Measurements from ENCODE around the gene PTPRN2. TPM values are rescaled to one million over a fixed set of nuclear protein-coding genes. Genes with fewer than 3 reads are reported as not detected.

The PTPRN2 gene
- total and polyA plus RNA-seq, 3 experiments from 2014 or later, result 0.33 to 1.2 (median 0.42) TPM

- Mint-ChIP-seq H3K27me3 (peaks cover 0 to 2% of the 10 kb centered on the region in 2 donors), H3K36me3 (no peaks in the 10 kb centered on the region), H3K4me1 (no peaks in the 10 kb centered on the region), H3K27ac (no peak overlapping the region), H3K9me3 (peaks cover 0 to 4% (median 0%) of the 10 kb centered on the region in 5 donors), H3K4me3 (no peak overlapping the region)
- ChIA-PET POLR2A (no interaction called here), CTCF (no interaction called here)
- DNase-seq, result no peak
- Histone ChIP-seq H3K4me3 (ENCODE audit: low read length) (no peak overlapping the region), H3K9me3 (ENCODE audit: low read length) (no peaks in the 10 kb centered on the region), H3K4me1 (ENCODE audit: insufficient read depth, low read length) (no peaks in the 10 kb centered on the region), H3K27me3 (ENCODE audit: insufficient read depth, low read length, poor library complexity, severe bottlenecking) (no peaks in the 10 kb centered on the region), H3K27ac (ENCODE audit: low read depth, low read length) (no peak overlapping the region), H3K36me3 (ENCODE audit: insufficient read depth, low read length) (no peaks in the 10 kb centered on the region)
Observed at GRCh38 chr7:158093156-158093796, 494.3 kb downstream of the PTPRN2 start.

DNA sequence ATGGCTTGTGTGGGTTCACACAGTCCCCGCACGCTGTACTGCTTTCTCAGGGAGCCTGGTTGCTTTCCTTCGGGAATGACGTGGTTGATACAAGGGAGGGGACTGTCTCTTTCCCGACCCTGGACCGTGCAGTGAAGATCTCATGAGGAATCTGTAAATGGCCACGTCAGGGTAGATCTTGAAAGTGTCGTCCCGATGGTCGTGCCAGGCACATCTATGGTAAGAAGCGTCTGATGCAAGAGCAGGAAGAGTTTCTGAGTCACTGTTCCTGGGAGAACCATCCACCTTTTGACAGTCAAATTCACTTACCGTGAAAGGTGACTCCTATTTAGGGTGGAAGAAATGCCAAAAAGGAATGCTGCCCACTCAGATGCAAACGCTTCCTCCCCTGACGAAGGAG is 500.4 kb downstream of the PTPRN2 start:
- DNase-seq, result no peak
- POLR2A ChIA-PET, result no interaction called here
- no peaks in the 10 kb centered on the region for H3K9me3 ChIP-seq (ENCODE audit: low read length)
- Mint-ChIP-seq H3K9me3 (peaks cover 0 to 12% (median 2%) of the 10 kb centered on the region in 5 donors), H3K4me1 (no peaks in the 10 kb centered on the region), H3K27ac (no peak overlapping the region), H3K27me3 (peaks cover 0 to 2% of the 10 kb centered on the region in 2 donors), H3K4me3 (no peak overlapping the region), H3K36me3 (no peaks in the 10 kb centered on the region)
- no peak overlapping the region for H3K27ac ChIP-seq (ENCODE audit: low read depth, low read length)
- CTCF ChIA-PET, result no interaction called here
- no peaks in the 10 kb centered on the region for H3K27me3 ChIP-seq (ENCODE audit: insufficient read depth, low read length, poor library complexity, severe bottlenecking)
- H3K4me3 ChIP-seq (ENCODE audit: low read length), result no peak overlapping the region
- no peaks in the 10 kb centered on the region for H3K4me1 ChIP-seq (ENCODE audit: insufficient read depth, low read length)
- H3K36me3 ChIP-seq (ENCODE audit: insufficient read depth, low read length), result no peaks in the 10 kb centered on the region

DNA sequence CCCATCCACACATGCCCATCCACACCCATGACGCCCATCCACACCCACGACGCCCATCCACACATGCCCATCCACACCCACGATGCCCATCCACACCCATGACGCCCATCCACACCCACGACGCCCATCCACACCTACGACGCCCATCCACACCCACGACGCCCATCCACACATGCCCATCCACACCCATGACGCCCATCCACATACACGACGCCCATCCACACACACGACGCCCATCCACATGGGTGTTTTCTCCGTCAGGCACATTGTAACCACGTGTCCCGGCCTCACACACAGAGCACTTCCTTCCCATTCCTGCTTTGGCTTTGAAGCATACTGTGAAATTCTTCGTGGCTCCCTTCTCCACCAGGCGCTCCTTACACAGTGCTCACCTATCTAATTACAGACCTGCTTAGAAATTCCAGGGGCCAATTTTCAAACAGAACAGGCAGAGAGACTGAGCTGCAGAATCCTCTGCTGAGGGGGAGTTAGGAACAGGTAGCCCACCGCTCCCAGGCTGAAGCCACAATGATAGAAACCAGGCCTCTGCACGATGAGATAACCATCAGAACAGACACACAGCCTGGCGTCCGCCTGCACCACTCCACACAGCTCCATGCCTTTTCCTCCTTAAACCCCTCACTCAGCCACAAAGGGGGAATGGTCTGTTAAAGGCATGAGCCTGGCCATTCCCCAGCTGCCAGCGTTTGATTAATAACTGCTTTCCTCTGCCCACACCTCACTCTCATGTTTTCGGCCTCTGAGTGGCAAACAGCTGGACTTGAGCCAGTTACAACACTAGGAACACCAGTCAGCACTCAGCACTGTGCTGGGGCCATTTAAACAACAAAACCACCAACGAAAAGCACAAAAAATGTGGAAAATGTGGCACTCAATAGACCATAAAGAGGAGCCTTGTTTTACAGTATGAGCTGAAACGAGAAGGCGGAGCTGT is 501.6 kb downstream of the PTPRN2 start:
- POLR2A ChIA-PET, result no interaction called here
- Histone ChIP-seq H3K27me3 (ENCODE audit: insufficient read depth, low read length, poor library complexity, severe bottlenecking) (no peaks in the 10 kb centered on the region), H3K27ac (ENCODE audit: low read depth, low read length) (no peak overlapping the region), H3K4me3 (ENCODE audit: low read length) (no peak overlapping the region), H3K4me1 (ENCODE audit: insufficient read depth, low read length) (no peaks in the 10 kb centered on the region), H3K9me3 (ENCODE audit: low read length) (no peaks in the 10 kb centered on the region), H3K36me3 (ENCODE audit: insufficient read depth, low read length) (no peaks in the 10 kb centered on the region)
- CTCF ChIA-PET, result no interaction called here
- Mint-ChIP-seq H3K4me1 (no peaks in the 10 kb centered on the region), H3K27ac (no peak overlapping the region), H3K4me3 (no peak overlapping the region), H3K27me3 (peaks cover 0 to 2% of the 10 kb centered on the region in 2 donors), H3K36me3 (no peaks in the 10 kb centered on the region), H3K9me3 (peaks cover 0 to 8% (median 2%) of the 10 kb centered on the region in 5 donors)
- DNase-seq, result no peak

DNA sequence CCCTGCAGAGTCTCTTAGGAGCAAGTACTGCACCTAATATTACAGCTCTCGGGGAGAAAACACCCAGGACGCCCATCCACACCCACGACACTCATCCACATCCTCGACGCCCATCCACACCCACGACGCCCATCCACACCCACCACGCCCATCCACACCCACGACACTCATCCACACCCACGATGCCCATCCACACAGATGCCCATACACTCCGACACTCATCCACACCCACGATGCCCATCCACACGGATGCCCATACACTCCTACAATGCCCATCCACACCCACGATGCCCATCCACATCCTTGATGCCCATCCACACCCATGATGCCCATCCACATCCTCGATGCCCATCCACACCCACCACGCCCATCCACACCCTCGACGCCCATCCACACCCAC is 503.1 kb downstream of the PTPRN2 start:
- no peaks in the 10 kb centered on the region for H3K36me3 Mint-ChIP-seq
- POLR2A ChIA-PET, result no interaction called here
- CTCF ChIA-PET, result no interaction called here
- H3K9me3 Mint-ChIP-seq, result peaks cover 0 to 8% (median 2%) of the 10 kb centered on the region in 5 donors
- no peaks in the 10 kb centered on the region for H3K9me3 ChIP-seq (ENCODE audit: low read length)
- no peak overlapping the region for H3K27ac ChIP-seq (ENCODE audit: low read depth, low read length)
- no peaks in the 10 kb centered on the region for H3K27me3 ChIP-seq (ENCODE audit: insufficient read depth, low read length, poor library complexity, severe bottlenecking)
- H3K4me3 Mint-ChIP-seq, result no peak overlapping the region
- no peaks in the 10 kb centered on the region for H3K27me3 Mint-ChIP-seq
- no peak overlapping the region for H3K27ac Mint-ChIP-seq
- no peaks in the 10 kb centered on the region for H3K36me3 ChIP-seq (ENCODE audit: insufficient read depth, low read length)
- H3K4me1 ChIP-seq (ENCODE audit: insufficient read depth, low read length), result no peaks in the 10 kb centered on the region
- DNase-seq, result no peak
- H3K4me3 ChIP-seq (ENCODE audit: low read length), result no peak overlapping the region
- no peaks in the 10 kb centered on the region for H3K4me1 Mint-ChIP-seq

DNA sequence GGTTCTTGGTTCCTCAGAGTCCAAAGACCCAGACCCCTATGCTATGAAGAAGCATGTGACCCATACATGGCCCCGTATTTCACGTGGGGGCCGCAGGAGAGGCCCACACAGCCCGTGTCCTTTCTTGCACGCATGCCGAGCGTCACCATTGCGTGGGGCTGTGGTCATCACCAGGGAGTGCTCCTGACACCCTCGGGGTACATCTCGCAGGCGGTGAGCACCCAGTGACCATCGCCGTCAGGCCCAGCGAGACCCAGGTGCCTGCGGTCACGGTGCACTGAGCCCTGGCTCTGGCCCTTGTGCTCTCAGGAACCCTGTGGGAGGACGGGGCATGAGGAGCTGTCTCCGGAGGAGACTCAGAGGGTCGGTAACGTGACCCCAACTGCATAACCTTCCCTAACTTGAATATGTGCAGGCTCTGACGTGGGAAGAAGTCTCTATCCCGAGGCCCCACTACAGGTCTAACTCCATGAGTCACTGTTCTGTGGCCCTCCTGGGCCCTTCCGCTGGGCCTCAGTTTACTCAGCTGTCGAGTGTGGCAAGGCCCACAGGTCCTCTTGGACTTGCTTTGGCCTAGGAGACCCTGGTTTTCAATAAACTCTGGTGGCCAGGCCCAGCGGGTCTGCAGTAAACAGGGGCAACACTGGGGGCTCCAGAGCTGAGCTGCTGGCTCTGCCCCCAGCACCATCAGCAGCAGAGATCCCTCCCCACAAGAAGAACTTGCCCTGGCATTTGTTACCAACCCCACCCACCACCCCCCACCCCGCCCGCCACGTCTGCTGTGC is 503.9 kb downstream of the PTPRN2 start:
- Histone ChIP-seq H3K27ac (ENCODE audit: low read depth, low read length) (no peak overlapping the region), H3K9me3 (ENCODE audit: low read length) (no peaks in the 10 kb centered on the region), H3K4me3 (ENCODE audit: low read length) (no peak overlapping the region), H3K36me3 (ENCODE audit: insufficient read depth, low read length) (no peaks in the 10 kb centered on the region), H3K27me3 (ENCODE audit: insufficient read depth, low read length, poor library complexity, severe bottlenecking) (no peaks in the 10 kb centered on the region), H3K4me1 (ENCODE audit: insufficient read depth, low read length) (no peaks in the 10 kb centered on the region)
- DNase-seq, result no peak
- POLR2A ChIA-PET, result no interaction called here
- no peaks in the 10 kb centered on the region for H3K4me1 Mint-ChIP-seq
- no peak overlapping the region for H3K4me3 Mint-ChIP-seq
- H3K27me3 Mint-ChIP-seq, result no peaks in the 10 kb centered on the region
- H3K9me3 Mint-ChIP-seq, result peaks cover 0 to 8% (median 2%) of the 10 kb centered on the region in 5 donors
- CTCF ChIA-PET, result no interaction called here
- peak overlapping the region in 1 of 8 donors; percentile 12 for H3K27ac Mint-ChIP-seq
- no peaks in the 10 kb centered on the region for H3K36me3 Mint-ChIP-seq

DNA sequence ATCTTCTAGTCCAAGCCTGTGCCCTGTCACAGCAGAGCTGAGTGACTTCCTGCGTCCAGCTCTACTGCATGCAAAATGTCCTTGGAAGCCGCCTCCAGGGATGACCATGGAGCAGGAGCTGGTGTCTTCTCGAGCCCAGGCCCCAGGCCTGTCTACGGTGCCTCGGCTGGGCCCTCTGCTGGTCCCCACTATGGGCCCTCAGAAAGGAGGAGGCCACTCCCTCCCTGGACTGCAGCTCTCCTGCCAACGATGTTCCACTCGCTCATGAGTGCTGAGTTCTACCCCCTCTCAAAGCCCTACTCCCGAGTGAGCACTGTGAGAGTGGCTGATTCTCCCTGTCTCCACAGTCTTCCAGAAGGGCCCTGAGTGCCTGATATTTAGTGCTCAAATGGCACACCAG is 504.9 kb downstream of the PTPRN2 start:
- no peaks in the 10 kb centered on the region for H3K4me1 Mint-ChIP-seq
- H3K4me1 ChIP-seq (ENCODE audit: insufficient read depth, low read length), result no peaks in the 10 kb centered on the region
- CTCF ChIA-PET, result no interaction called here

DNA sequence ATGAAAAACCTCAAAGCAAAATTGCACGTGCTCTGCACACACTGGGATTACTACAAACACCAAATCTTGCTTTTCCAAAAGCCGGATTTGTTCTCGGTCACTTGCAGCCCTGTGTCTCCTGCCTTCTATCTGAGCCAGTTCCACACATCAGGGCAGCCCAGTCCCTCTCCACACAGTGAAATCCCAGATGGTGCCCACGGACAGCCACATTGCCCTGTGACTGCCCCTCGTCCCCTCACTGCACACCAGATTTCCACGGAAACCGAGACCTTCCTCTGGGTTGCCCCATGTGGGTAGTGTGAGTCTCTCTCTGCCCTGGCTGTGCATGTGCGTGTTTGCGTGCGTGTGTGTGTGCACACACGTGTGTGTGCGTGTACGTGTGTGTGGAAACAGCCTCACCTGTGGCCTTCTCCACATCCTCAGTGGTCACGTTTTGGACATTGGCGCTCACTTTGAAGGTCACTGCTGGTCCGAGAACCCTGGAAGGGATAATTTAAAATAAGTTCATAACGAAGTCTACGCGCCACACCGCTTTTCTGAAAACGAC is 506.7 kb downstream of the PTPRN2 start:
- H3K36me3 ChIP-seq (ENCODE audit: insufficient read depth, low read length), result no peaks in the 10 kb centered on the region
- CTCF ChIA-PET, result no interaction called here
- POLR2A ChIA-PET, result no interaction called here
- H3K27ac ChIP-seq (ENCODE audit: low read depth, low read length), result no peak overlapping the region
- DNase-seq, result no peak
- no peak overlapping the region for H3K4me3 Mint-ChIP-seq
- H3K27ac Mint-ChIP-seq, result no peak overlapping the region
- H3K4me1 Mint-ChIP-seq, result no peaks in the 10 kb centered on the region
- H3K9me3 Mint-ChIP-seq, result peaks cover 0 to 5% (median 0%) of the 10 kb centered on the region in 5 donors
- H3K9me3 ChIP-seq (ENCODE audit: low read length), result no peaks in the 10 kb centered on the region
- H3K27me3 Mint-ChIP-seq, result no peaks in the 10 kb centered on the region
- H3K36me3 Mint-ChIP-seq, result no peaks in the 10 kb centered on the region
- H3K4me3 ChIP-seq (ENCODE audit: low read length), result no peak overlapping the region
- H3K4me1 ChIP-seq (ENCODE audit: insufficient read depth, low read length), result no peaks in the 10 kb centered on the region
- no peaks in the 10 kb centered on the region for H3K27me3 ChIP-seq (ENCODE audit: insufficient read depth, low read length, poor library complexity, severe bottlenecking)

More for the DNA sequence above, 504.9 kb downstream of the PTPRN2 start:
- DNase-seq, result no peak
- no peak overlapping the region for H3K27ac ChIP-seq (ENCODE audit: low read depth, low read length)
- H3K4me3 ChIP-seq (ENCODE audit: low read length), result no peak overlapping the region
- POLR2A ChIA-PET, result no interaction called here
- no peaks in the 10 kb centered on the region for H3K27me3 ChIP-seq (ENCODE audit: insufficient read depth, low read length, poor library complexity, severe bottlenecking)
- no peaks in the 10 kb centered on the region for H3K9me3 ChIP-seq (ENCODE audit: low read length)
- Mint-ChIP-seq H3K4me3 (no peak overlapping the region), H3K9me3 (peaks cover 0 to 8% (median 2%) of the 10 kb centered on the region in 5 donors), H3K27ac (no peak overlapping the region), H3K36me3 (no peaks in the 10 kb centered on the region), H3K27me3 (no peaks in the 10 kb centered on the region)
- H3K36me3 ChIP-seq (ENCODE audit: insufficient read depth, low read length), result no peaks in the 10 kb centered on the region

Data from CD8-positive, alpha-beta memory T cell (primary cell).